NCI-H2196 (cell line): ENCODE results near the gene MBNL3.
A peak's percentile ranks its signal among the peaks of the same experiment; 100 is the strongest.

Experiments used
- DNase-seq: peaks from one replicate; lab custom pipeline; 2025; ENCODE audit not compliant: unreplicated experiment; lab: John Stamatoyannopoulos, UW

The MBNL3 gene

GRCh38 chrX:132488819-132489577, at the start of gene MBNL3:
Gene MBNL3, minus strand, starts transcription at chrX:132489038. Its CDS starts 49,427 bp downstream, at chrX:132439611.
- DNase-seq = peak; percentile 55

GRCh38 chrX:132533409-132533808, 44.6 kb upstream of the MBNL3 start:
- DNase-seq = no peak

GRCh38 chrX:132532913-132533312, 44.1 kb upstream of the MBNL3 start:
- no peak for DNase-seq

- no peak for DNase-seq
Observed at GRCh38 chrX:132532097-132532496, 43.3 kb upstream of the MBNL3 start.

GRCh38 chrX:132520792-132521191, 32.0 kb upstream of the MBNL3 start:
- DNase-seq = no peak

- DNase-seq = no peak
Observed at GRCh38 chrX:132520213-132520612, 31.4 kb upstream of the MBNL3 start.

GRCh38 chrX:132518401-132518800, 29.6 kb upstream of the MBNL3 start:
- DNase-seq = no peak

GRCh38 chrX:132508834-132509233, 20.0 kb upstream of the MBNL3 start:
- no peak for DNase-seq

GRCh38 chrX:132505116-132505515, 16.3 kb upstream of the MBNL3 start:
- no peak for DNase-seq

GRCh38 chrX:132504417-132504816, 15.6 kb upstream of the MBNL3 start:
- no peak for DNase-seq

- DNase-seq = no peak
Observed at GRCh38 chrX:132501606-132502005, 12.8 kb upstream of the MBNL3 start.

- no peak for DNase-seq
Observed at GRCh38 chrX:132497432-132497831, 8.6 kb upstream of the MBNL3 start.

GRCh38 chrX:132493095-132493494, 4.3 kb upstream of the MBNL3 start:
- no peak for DNase-seq

GRCh38 chrX:132491191-132491590, 2.4 kb upstream of the MBNL3 start:
- peak; percentile 21 for DNase-seq

- peak; percentile 67 for DNase-seq
Observed at GRCh38 chrX:132489578-132490419, 961 bp upstream of the MBNL3 start.

GRCh38 chrX:132488180-132488705, 595 bp downstream of the MBNL3 start:
- DNase-seq = no peak

- no peak for DNase-seq
Observed at GRCh38 chrX:132486599-132487178, 2.1 kb downstream of the MBNL3 start.

GRCh38 chrX:132483951-132484350, 4.9 kb downstream of the MBNL3 start:
- DNase-seq = no peak

- DNase-seq = no peak
Observed at GRCh38 chrX:132483488-132483887, 5.3 kb downstream of the MBNL3 start.

- DNase-seq = no peak
Observed at GRCh38 chrX:132482632-132483031, 6.2 kb downstream of the MBNL3 start.

- DNase-seq = no peak
Observed at GRCh38 chrX:132481449-132481848, 7.4 kb downstream of the MBNL3 start.
